IPS-NIHi7 (cell line): ENCODE measurements around the gene TNFRSF25.
"Not testable (repeated sequence)": the region's sequence is repeated elsewhere in the genome, so short reads cannot be mapped to it uniquely, and the experiment has no call there.

ENCODE experiments used
- DNase-seq: peaks from one replicate; pipeline ENCODE4 v3.0.0; 2012; ENCODE audit warnings: mixed read lengths; ENCODE audit errors: extremely low spot score

TNFRSF25 gene

DNA sequence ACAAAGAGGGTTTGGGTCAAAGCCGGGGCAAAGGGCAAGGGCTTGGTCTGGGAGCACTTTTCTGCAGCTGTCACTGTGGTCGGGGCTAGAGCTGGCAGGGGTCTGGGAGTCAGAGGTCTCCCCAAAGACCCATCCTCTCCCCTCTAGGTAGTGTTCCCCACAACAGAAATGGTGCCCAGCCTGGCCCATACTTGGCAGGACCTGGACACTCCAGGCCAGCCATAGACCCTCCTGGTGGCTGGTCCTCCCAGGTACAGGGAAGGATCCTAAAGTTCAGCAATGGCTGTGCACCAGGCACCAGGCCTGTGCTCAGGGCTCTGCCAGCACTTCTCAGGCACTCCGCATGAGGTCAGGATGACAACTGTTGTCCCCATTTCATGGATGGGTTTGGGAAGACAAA lies 30.4 kb downstream of the TNFRSF25 start:
- DNase-seq, result no peak

DNA sequence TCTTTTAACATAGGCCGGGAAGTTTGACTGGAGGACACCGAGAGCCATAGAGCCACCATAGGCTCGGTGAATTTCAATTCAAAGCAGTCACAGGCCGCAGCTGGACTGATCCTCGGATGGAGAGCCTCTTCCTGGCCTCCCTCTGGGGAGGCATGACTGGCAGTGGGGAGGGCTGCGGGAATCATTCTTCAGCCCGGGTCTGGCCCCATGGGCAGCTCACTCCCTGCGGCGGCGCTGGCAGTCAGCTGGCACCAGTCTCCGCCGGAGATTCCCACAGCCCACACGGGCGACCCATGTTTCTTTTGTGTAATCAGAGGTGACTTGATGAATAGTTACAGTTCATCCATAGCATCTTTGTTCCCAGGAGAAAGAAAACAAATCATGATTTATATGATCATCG lies 30.8 kb downstream of the TNFRSF25 start:
- no peak for DNase-seq

DNA sequence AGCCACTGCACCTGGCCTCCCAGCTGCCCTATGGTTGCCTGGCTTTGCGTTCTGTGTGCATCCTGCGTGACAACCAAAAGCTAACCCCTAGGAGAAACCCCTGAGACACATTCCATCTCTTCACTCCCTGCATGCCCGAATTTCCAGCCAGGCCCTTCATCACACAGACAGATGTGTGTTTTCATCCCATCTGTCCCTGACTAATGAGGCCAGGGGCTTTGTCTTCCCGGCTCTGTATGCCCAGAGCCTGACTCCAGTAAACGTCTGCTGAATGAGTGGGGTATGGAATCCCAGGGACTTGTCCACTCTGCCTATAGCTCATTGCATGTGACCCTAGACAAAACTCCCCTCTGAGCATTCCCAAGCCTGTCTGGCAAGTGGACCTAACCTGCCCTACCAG lies 31.8 kb downstream of the TNFRSF25 start:
- DNase-seq, result no peak

DNA sequence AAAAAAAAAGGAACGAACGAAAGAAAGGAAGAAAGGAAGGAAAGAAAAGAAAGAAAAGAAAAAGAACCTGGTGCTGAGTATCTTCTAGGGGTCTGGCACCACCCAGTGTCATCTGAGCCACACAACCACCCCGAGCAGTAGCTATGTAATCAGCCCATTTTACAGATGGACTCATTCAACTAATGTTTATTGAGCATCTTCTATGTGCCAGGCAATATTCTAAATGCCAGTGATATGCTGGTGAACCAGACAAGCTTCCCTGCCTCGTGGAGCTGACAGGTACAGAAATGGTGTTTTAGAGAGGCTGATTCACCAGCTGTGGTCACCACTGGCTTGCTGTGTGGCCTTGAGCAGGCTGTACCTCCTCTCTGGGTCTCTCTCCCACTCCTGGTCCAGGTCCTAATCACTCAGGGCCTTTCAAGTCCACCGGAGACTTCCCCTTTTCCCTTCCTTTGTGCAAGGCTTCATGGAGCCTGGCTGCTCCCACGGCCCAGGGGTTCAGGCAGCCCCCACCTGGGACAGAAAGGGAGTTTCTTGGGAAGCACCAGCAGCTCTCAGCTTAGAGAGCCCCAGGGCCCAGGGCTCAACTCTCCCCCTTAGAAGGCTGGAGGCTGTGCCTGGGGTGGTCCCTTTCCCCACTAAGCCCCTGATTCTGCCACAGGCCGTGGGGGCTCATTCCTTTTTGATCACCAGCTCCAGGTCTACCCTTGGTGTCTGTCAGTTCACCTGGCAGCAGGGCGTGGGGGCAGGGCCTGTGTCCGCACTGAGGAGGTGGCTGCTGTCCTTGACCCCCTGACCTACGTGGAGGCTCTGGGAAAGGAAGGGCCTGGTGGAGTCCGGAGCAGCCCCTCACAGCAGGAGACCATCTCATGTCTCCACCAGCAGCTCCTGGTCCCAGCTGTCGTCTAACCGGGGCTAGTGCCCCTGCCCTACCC lies 34.1 kb downstream of the TNFRSF25 start:
- DNase-seq, result not testable (repeated sequence)

DNA sequence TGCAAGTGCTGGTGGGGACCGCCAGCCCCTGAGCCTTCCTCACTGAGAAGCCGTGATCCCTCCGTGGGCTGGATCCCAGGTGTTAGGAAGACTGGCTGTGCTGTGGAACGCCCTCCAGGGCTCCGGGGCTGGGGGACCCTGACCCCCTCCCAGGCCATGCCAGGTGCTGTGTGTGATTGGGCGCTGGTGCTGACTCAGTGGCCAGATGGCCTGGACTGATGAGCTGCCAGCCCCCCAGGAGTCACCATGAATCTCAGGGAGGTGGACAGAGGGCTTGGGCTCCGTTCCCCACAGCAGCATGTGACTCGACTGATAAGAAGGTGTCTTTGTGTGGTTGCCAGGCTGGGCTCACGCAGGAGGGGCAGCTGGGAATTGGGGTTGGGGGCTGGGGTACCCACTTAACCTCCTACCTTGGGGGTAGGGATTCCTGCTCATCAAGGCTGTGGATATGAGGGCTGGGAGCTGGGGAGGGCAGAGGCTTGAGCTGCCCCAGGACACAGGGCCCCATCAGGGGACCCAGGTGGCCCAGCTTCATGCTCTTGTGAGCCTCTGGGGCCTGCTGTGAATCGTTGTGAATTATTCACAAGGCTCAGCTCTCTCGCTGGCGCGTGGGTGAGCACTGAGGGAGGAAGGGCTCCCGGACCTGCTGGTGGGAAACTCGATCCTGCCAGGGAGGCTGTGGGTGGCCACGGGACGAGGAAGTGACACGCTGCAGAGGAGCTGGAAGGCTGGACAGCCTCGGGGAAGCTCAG lies 36.1 kb downstream of the TNFRSF25 start:
- not testable (repeated sequence) for DNase-seq

DNA sequence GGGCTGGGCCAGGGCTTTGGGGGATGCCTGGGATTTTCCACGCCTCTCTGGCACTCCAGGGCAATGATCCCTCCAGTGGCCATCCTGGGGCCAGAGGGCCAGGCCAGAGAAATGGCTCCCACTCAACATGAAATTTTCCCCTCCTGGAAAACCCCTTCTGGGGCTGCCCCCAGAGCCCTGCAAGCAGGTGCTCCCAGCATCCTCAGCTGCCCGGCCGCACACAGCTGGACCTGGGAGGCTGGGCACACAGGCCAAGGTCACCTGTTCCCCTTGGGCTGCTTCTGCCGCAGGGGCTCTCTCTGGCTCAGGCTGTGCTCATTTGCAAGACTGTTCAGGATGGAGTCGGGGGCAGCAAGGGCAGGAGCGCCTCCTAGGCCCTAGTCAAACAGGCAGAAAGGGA lies 37.5 kb downstream of the TNFRSF25 start:
- DNase-seq, result not testable (repeated sequence)

DNA sequence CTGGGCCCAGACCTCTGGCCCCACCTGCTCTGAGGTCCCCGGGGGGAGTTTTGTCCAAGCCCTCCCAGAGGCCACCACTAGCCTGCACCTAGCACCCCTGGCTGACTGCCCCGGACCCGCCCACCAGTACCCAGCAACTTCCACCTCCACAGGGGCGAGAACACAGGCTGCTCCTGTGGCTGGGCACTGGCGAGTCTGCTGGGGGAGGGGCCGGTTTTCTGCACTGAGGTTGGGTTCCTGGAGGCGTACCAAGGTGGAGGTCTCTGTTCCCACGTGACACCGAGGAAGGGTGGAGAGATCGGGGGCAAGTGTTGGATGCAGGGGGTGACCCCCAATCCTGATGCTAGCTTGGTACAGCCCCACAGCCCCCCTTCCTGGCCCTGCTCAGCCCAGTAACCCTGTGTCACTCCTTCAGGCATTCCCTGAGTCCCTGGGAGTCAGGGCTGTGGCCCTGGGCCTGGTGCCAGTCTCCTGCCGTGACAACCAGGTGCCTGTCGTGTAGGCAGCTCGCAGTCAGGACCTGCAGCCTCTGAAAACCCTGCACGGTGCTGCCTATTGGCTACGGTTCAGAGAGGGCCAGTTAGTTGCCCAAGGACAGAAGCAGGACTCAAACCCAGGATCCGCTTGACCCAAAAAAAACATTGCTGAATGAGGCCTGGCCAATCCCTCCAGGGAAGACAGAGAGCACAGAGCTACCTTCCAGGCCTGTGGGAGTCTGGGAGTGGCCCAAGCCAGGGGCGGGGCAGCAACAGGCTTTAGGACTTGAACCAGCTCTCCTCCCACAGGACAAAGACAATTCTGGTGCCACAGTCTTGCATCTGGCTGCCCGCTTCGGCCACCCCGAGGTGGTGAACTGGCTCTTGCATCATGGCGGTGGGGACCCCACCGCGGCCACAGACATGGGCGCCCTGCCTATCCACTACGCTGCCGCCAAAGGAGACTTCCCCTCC lies 38.3 kb downstream of the TNFRSF25 start:
- DNase-seq, result no peak

DNA sequence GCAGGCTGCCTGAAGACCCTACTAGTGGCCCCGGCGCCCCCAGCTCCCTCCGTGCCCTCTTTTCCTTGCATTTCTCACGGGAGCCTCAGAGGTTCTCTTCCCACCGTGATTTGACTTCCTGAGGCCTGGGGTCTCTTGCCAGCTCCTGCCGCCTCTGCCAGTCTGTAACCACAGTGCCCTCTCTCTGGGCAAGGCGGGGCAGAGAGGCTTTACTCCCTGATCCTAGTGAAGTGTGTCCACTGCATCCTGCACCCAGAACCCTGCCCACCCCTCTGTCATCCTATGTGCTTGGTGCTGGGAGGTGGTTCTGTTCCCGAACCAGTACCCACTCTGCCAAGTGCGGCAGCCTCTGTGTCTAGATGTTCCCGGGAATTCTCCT lies 39.0 kb downstream of the TNFRSF25 start:
- no peak for DNase-seq

DNA sequence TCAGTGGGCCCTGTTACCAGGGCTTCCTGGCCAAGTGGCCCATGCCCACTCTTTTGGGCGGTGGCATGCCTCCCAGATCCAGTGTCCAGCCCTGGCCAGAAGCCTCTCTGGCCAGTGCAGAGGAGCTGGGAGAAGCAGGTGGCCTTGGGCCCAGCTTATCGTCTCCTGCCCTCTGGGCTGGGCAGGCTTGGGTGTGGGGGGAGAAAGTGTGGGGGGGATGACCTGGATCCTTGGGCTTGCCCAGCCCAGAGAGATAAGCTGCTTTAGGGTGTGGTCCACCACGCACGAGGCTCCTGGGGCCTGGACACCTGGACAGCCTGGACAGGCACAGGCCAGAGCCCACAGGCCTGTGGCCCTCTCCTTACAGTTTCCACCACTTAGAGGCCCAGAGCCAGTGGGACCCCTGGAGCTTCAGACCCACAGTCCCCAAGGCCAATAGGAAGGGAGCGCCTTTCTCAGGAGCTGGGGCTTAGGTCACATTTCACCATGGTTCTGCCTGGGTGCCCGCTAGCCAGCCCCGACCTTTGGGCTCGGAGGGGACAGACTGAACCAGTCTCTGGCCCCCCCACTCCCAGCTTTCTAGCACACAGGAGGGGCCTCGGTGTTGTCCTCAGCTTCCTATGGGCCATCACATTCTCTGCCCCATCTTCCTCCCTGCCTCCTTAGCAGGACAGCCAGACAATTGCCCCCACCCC lies 39.5 kb downstream of the TNFRSF25 start:
- DNase-seq, result no peak

DNA sequence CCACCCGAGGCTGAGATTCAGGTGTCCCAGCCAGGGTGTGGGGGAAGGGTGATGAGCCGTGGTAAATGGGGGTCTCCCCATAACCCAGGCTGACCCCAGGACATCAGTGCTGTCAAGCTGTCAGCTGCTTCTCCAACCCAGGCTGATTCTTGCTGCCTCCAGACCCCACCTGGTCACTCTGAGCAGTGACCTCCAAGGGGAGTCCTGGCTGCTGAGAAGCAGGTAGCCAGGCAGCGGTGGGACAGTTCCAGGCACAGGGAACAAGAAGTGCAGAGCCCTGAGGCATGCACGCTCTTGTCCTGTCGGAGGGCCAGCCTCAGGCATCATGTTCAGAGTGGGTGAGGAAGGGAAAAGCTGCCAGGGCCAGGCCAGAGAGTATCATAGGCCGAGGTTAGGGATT lies 40.3 kb downstream of the TNFRSF25 start:
- DNase-seq, result no peak

DNA sequence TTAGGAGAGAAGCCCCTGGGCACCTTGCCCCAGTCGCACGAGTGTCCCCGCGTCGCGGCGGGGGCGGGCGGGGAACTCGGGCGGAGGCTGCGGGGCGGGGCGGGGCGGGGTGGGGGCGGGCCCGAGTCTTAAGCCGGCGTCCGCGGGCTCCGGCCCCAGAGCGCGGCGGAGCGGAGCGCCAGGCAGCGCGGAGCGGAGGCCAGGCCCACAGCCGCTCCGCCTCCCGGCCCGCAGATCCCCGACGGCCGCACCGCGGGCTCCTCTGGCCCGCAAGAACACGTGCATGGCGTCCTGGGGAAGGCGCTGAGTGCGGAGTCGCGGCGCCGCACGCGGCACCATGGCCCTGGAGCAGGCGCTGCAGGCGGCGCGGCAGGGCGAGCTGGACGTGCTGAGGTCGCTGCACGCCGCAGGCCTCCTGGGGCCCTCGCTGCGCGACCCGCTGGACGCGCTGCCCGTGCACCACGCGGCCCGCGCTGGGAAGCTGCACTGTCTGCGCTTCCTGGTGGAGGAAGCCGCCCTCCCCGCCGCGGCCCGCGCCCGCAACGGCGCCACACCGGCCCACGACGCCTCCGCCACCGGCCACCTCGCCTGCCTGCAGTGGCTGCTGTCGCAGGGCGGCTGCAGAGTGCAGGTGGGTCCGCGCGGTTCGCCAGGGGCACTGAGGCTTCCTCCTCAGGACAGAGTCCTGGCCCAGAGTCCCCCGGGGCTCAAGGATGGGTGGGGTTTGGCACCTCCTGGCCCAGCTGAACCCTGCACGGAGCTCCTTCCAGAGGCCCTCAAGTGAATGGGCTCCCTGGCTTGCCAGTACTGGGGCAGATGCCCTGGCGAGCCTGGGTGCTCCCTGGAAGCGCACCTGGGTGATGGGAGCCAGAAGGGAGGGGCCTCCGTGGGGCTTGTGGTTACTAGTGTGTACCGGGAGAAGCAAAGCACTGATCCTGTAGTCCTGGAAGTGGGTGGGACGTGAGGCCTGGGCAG lies 41.1 kb downstream of the TNFRSF25 start, which contains the start of gene ESPN:
Gene ESPN (plus strand): TSS at position 158 of the 975 bp plus-strand sequence. CDS start 180 bp downstream, at position 338.
- peak; percentile 58 for DNase-seq

DNA sequence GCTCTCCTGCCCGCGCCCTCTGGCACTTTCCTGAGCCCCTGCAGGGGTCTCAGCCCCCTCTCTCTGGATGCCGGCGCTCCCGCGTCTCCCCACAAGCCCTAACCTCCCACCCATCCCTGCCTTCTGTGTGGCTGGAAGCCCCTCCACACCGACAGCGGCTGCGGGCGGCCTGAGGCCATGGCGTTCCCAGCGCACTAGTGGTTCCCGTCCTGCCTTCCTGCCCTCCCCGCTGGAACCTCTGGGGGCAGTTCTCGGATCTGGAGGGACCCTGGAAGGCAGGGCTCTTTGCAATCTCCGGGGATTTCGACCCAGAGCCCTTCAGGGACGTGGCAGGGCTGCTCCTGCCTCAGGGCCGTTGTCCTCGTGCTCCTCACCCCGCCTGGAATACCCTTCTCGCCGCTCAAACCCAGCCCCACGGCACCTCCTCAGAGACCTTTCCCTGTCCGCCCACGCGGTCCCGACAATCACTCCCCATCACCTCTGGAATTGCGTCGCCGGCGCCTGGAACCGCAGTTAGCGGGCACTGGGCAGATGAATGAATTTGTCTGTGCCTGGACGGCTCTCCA lies 41.9 kb downstream of the TNFRSF25 start:
- peak; percentile 57 for DNase-seq

DNA sequence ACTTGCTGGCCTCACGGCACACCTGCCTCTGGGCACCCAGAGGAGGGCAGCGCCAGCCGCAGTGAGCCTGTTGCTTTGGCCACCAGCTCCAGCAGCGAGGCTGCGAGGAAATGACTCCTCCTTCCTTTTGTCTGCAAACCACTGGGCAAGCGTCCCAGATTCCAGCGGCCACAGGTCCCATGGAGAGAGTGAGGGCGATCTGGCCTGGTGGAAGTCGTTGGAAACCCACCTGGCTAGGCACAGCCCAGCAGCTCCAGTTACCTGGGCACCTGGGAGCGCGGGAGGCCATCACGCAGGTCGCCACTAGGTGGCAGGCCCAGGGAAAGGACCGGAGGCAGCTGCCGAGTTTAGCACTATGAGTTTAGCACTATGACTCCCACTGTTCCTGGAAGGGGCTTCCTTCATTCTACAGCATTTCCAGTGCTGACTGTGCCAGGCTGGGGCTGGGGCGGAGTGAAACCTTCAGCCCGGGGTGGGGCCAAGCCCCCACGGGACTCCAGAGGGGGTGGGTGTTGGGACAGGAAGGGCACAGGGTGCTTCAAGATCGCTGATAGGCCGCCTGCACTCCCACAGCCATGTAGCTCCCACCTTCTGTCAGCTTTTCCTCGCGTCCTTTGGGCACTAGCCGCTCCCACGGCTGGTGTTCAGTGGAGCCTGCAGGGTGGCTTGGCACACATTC lies 42.5 kb downstream of the TNFRSF25 start:
- peak; percentile 90 for DNase-seq

DNA sequence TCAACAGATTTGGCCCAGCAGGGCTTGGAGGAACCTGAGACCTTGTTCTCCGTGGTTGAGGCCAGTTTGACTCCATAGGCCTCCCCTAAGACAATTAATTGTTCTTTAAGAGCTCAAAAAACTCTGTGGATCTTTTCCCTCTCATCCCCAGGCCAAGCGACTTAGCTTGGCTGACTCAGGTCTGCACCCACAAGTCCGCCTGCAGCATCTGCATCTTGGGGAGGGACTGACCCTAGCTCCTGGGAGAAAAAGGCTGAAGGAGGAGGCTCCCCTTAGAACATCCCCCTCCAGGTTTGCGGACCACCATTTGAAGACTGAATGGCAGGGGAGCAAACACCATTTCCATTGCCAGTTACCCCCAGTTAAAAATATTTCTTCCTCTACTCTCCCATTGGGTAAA lies 44.7 kb downstream of the TNFRSF25 start:
- no peak for DNase-seq

DNA sequence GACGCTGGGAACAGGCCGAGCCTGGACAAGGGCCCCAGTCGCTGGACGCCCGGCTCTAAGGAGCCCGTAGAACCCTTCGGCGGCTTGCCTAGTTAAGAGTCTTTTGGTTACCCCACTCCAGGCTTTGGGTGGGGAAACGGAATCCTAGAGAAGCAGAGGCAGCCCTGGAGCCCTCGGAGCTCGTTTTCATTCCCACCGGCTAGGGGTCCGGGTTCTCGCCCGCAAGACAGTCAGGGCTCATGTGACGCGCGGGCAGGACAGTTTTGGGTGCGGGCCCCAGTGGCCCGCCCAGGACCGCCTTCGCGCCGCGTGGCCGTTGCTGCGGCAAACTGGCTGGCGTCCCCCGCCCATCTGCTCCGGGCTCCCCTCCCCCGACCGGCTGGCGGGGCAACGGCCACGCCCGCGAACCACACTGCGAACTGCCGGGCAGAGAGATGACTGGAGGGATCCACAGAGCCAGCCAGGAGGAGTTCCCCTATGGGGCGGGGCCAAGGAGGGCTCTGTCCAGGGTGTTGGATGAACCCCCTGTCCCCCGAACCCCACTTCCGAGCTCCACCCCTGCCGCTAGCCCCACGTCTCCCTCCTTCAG lies 45.4 kb downstream of the TNFRSF25 start:
- DNase-seq, result no peak

DNA sequence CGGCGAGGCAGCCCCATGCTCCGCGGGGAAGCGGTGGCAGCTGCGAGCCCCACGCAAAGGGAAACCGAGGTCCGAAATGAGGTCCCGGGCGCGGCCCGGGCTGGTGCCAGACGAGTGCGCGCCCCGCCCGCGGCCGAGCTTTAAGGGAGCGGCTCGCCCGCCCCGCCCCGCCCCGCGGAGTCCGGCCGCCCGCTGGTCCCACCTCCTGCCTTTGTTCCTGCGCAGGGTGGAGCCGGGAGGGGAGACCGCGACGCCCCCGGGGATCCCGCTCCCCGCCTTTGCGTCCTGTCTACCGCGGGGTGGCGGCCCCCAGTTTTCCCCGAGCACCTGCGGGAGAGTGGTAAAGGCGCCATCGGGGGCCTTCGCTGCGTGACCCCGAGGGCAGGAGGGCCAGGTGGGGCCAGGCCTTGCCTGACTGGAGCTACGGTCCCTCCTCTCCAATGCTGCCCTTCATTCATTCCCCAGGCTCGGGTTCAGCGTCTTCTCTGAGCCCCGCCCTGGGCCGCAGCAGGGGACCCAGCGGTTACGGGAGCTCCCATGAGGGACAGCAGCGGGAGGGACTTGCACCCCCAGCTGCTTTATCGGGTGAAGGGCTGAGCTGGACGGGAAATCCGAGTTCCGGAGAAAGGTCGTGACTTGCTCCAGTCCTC lies 46.0 kb downstream of the TNFRSF25 start, which contains the start of gene HES2:
Gene HES2 (minus strand): TSS at position 116 of the 650 bp plus-strand sequence. CDS start 99 bp downstream, at position 17.
- peak; percentile 64 for DNase-seq

DNA sequence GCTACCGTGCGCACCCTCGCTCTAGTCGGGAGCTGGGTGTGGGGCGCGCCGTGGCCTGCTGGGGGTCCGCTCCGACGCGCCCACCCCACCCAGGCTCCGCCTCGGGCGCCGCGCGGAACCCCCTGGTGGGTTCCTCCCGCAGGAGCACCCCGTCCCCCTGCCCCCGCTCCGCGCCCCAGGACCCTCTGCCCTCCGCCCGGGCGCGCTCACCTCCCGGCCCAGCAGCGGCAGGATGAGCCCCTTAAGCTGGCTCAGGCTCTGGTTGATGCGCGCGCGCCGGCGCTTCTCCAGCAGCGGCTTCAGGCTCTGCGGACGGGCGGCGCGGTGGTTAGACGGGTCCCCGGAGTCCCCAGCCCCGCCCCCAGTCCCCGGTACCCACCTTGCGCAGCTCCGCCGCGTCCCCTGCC lies 46.6 kb downstream of the TNFRSF25 start:
- peak; percentile 45 for DNase-seq
